Loucy (cell line): ENCODE measurements around the gene SLC37A4.

Experiments
- EZH2phosphoT487 ChIP-seq: fragments of 200-600 bp; IDR thresholded peaks from 2 replicates; pipeline ENCODE4 v1.6.1; 2018; ENCODE audit warnings: antibody characterized with exemption, mild to moderate bottlenecking, moderate library complexity, borderline replicate concordance
- TF ChIP-seq, protein P1 (sequence below): fragments of 200-600 bp; sonication (generic); conservative IDR thresholded peaks from 2 replicates; pipeline ENCODE4 v1.5.1; 2014; ENCODE audit warnings: mild to moderate bottlenecking, antibody characterized with exemption, low read length

DNA sequence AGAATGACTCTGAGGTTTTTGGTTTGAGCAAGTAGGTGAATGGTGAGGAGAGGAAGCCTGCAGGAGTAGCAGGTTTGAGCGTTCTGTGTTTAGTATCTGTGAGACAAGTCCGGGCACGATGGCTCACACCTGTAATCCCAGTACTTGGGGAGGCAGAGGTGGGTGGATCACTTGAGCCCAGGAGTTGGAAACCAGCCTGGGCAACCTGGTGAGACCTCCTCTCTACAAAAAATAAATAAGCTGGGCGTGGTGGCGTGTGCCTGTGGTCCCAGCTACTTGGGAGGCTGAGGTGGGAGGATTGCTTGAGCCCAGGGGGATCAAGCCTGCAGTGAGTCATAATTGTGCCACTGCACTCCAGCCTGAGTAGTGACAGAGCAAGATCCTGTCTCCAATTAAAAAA is 42.4 kb downstream of the SLC37A4 start:
- TF ChIP-seq EZH2phosphoT487: no peak
- TF ChIP-seq, protein P1, sequence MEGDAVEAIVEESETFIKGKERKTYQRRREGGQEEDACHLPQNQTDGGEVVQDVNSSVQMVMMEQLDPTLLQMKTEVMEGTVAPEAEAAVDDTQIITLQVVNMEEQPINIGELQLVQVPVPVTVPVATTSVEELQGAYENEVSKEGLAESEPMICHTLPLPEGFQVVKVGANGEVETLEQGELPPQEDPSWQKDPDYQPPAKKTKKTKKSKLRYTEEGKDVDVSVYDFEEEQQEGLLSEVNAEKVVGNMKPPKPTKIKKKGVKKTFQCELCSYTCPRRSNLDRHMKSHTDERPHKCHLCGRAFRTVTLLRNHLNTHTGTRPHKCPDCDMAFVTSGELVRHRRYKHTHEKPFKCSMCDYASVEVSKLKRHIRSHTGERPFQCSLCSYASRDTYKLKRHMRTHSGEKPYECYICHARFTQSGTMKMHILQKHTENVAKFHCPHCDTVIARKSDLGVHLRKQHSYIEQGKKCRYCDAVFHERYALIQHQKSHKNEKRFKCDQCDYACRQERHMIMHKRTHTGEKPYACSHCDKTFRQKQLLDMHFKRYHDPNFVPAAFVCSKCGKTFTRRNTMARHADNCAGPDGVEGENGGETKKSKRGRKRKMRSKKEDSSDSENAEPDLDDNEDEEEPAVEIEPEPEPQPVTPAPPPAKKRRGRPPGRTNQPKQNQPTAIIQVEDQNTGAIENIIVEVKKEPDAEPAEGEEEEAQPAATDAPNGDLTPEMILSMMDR: no peak
